ENCODE results near the gene LPP.

Gene LPP

GRCh38 chr3:188284455-188285212 lies 130.7 kb downstream of the LPP start:
- DNase-seq (ENCODE audit: low spot score) (no peak), ATAC-seq (ENCODE audit: low read depth) (no peak)
- Histone ChIP-seq H3K27ac (ENCODE audit: poor library complexity, severe bottlenecking) (no peak overlapping the region), H3K4me1 (ENCODE audit: insufficient read depth, poor library complexity, severe bottlenecking) (peaks cover 12% of the 10 kb centered on the region), H3K4me3 (ENCODE audit: severe bottlenecking) (no peak overlapping the region), H3K27me3 (ENCODE audit: insufficient read depth, poor library complexity, severe bottlenecking) (no peaks in the 10 kb centered on the region), H3K36me3 (ENCODE audit: low read depth) (no peaks in the 10 kb centered on the region), H3K9me3 (ENCODE audit: severe bottlenecking) (no peaks in the 10 kb centered on the region)
- TF ChIP-seq CTCF (IDR thresholded peaks at IDR 0.05; ENCODE audit: poor library complexity, severe bottlenecking), result no peak

GRCh38 chr3:188286087-188286513 lies 132.1 kb downstream of the LPP start:
- peak overlapping the region; percentile 47 for H3K27ac ChIP-seq (ENCODE audit: poor library complexity, severe bottlenecking)
- H3K27me3 ChIP-seq (ENCODE audit: insufficient read depth, poor library complexity, severe bottlenecking), result no peaks in the 10 kb centered on the region
- TF ChIP-seq CTCF (IDR thresholded peaks at IDR 0.05; ENCODE audit: poor library complexity, severe bottlenecking), result no peak
- DNase-seq (ENCODE audit: low spot score), result no peak
- peak; percentile 98 for ATAC-seq (ENCODE audit: low read depth)
- no peaks in the 10 kb centered on the region for H3K36me3 ChIP-seq (ENCODE audit: low read depth)
- H3K9me3 ChIP-seq (ENCODE audit: severe bottlenecking), result no peaks in the 10 kb centered on the region
- peaks cover 12% of the 10 kb centered on the region for H3K4me1 ChIP-seq (ENCODE audit: insufficient read depth, poor library complexity, severe bottlenecking)
- no peak overlapping the region for H3K4me3 ChIP-seq (ENCODE audit: severe bottlenecking)

DNA sequence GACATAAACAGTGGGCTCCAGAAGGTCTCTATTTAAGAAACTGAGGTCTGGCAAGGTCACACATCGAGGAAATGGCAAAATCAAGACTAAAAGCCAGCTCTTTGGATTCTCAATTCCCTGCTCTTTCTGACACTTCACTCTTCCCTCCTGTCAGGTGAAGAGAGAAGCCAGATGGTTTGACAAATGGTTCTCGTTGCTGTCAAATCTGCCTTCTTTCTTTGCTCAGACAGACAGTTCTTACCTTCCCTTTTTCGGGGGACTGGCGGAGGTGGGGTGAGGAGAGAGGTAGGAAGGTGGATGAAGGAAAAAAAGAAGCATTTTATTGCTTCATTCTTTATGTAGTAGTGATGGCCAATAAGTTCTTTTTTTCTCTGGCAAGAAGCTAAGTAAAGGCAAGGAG lies 133.4 kb downstream of the LPP start:
- Histone ChIP-seq H3K9me3 (ENCODE audit: severe bottlenecking) (no peaks in the 10 kb centered on the region), H3K4me1 (ENCODE audit: insufficient read depth, poor library complexity, severe bottlenecking) (peaks cover 12% of the 10 kb centered on the region), H3K27ac (ENCODE audit: poor library complexity, severe bottlenecking) (no peak overlapping the region), H3K36me3 (ENCODE audit: low read depth) (no peaks in the 10 kb centered on the region), H3K4me3 (ENCODE audit: severe bottlenecking) (no peak overlapping the region), H3K27me3 (ENCODE audit: insufficient read depth, poor library complexity, severe bottlenecking) (no peaks in the 10 kb centered on the region)
- TF ChIP-seq CTCF (IDR thresholded peaks at IDR 0.05; ENCODE audit: poor library complexity, severe bottlenecking), result no peak
- ATAC-seq (ENCODE audit: low read depth) (no peak), DNase-seq (ENCODE audit: low spot score) (no peak)

DNA sequence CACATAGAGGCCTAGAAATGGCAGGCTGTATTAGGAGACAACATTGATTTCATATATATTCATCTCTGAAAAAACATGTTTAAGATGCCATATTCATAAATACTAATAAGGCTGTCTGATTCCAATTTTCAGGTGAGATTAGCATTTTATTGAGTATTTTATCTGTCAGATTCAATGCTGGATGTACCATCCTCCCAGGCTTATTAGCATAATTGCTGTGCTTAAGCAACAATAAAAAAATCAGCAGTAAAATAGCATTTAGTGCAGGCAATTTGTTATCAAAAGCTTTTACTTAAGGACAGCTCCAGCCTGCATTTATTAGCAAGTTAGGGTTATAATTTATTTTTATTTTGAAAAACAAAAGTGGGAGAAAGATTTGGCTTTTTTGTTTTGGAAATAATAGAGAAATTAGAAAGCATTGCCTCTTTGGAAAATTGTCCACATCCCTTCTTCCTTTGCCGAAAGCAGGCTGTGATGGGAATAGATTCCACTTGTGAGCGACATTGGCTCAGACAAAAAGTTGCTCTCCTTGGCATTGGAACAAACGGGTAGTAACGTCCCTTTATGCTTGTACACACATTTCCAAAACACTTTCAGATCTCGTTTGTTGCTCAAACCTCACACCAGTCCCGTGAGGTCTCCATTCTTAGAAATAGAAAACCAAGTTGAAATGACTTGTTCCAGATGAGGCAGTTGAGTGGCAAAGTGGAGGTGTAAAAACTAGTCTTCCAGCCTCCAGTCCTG lies 134.0 kb downstream of the LPP start:
- no peak for TF ChIP-seq CTCF (IDR thresholded peaks at IDR 0.05; ENCODE audit: poor library complexity, severe bottlenecking)
- no peak for DNase-seq (ENCODE audit: low spot score)
- H3K4me3 ChIP-seq (ENCODE audit: severe bottlenecking), result no peak overlapping the region

GRCh38 chr3:188292251-188292650 lies 138.3 kb downstream of the LPP start:
- Histone ChIP-seq H3K4me1 (ENCODE audit: insufficient read depth, poor library complexity, severe bottlenecking) (peaks cover 37% of the 10 kb centered on the region), H3K27me3 (ENCODE audit: insufficient read depth, poor library complexity, severe bottlenecking) (no peaks in the 10 kb centered on the region), H3K27ac (ENCODE audit: poor library complexity, severe bottlenecking) (no peak overlapping the region), H3K4me3 (ENCODE audit: severe bottlenecking) (no peak overlapping the region), H3K9me3 (ENCODE audit: severe bottlenecking) (no peaks in the 10 kb centered on the region), H3K36me3 (ENCODE audit: low read depth) (no peaks in the 10 kb centered on the region)
- TF ChIP-seq CTCF (IDR thresholded peaks at IDR 0.05; ENCODE audit: poor library complexity, severe bottlenecking), result no peak
- DNase-seq (ENCODE audit: low spot score) (no peak), ATAC-seq (ENCODE audit: low read depth) (no peak)

More for the DNA sequence above, 134.0 kb downstream of the LPP start:
- no peak for ATAC-seq (ENCODE audit: low read depth)
- Histone ChIP-seq H3K9me3 (ENCODE audit: severe bottlenecking) (no peaks in the 10 kb centered on the region), H3K27ac (ENCODE audit: poor library complexity, severe bottlenecking) (no peak overlapping the region), H3K27me3 (ENCODE audit: insufficient read depth, poor library complexity, severe bottlenecking) (no peaks in the 10 kb centered on the region), H3K4me1 (ENCODE audit: insufficient read depth, poor library complexity, severe bottlenecking) (peaks cover 12% of the 10 kb centered on the region), H3K36me3 (ENCODE audit: low read depth) (no peaks in the 10 kb centered on the region)
